Endometrium (tissue), 2 donors: ENCODE results near the gene GAS2L2.
"Not testable (repeated sequence)": the region's sequence is repeated elsewhere in the genome, so short reads cannot be mapped to it uniquely, and the experiment has no call there.

Experiments used
- FAIRE-seq: peaks from 2 replicates; lab custom pipeline; 2012; peaks lifted over from hg19 to GRCh38; lab: Jason Lieb, UNC
- donor health status: control.
- donor health status: control.

The GAS2L2 gene

DNA sequence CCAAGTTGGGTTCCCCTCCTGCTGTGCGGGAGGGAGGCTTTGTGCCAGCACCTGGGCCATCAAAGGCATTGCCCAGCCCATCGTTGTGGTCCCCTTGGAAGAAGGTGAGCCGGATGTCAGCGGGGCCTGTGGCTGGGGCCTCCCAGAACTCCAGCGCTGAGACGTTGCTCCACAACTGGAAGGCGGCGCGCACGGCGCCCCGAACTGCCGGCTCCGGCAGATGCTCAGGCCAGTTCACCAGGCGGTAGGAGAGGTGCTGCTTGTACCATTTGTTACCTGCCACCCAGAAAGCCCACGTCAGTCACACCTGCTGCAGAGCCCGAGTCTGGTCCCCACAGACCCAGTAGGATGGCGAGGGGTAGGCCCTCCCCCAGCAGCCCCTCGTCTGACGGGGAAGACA lies 20.1 kb upstream of the GAS2L2 start:
- FAIRE-seq, result no peak

DNA sequence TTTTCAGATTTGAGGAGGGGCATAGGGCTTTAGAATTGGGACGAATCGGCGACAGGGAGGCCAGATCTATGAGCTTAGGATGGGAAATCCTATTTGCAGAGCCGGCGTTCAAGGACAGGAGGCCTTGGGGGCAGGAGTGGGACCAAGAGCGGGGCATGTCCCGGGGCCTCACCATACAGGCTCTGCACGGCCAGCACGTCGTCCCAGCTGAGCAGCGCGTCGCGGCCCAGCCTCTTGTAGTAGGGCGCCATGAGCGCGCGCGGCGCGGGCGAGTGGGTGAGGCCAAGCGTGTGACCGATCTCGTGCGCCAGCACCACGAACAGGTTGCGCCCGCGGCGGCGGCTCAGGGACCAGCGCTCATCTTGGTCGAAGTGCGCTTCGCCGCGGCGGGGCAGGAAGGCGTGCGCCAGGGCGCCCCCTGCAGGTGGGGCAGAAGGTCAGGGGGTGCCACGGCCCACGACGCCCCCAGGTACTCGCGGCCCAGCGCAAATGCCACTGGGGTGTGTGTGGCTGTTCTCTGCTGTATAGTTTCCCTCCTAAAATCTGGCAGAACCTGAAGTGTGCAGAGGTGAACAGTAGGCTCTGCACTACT lies 17.0 kb upstream of the GAS2L2 start:
- FAIRE-seq, result no peak

DNA sequence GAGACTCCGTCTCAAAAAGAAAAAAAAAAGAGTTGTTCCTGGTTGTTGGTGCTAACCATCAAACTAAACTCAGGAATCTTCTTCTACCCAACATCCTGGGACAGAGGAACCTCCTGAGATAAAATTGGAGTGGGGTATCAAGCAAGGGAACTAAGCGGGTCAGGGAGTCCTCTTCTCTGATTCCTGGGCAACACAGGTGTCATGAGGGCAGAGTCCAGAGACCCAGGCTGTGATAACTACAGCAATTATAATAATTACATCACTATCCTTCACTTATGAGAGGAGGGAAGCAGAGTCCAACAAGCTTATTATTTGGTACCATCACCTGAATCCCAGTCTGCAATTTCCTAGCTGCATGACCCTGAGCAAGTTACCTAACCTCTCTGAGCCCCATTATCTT lies 15.8 kb upstream of the GAS2L2 start:
- FAIRE-seq, result no peak

DNA sequence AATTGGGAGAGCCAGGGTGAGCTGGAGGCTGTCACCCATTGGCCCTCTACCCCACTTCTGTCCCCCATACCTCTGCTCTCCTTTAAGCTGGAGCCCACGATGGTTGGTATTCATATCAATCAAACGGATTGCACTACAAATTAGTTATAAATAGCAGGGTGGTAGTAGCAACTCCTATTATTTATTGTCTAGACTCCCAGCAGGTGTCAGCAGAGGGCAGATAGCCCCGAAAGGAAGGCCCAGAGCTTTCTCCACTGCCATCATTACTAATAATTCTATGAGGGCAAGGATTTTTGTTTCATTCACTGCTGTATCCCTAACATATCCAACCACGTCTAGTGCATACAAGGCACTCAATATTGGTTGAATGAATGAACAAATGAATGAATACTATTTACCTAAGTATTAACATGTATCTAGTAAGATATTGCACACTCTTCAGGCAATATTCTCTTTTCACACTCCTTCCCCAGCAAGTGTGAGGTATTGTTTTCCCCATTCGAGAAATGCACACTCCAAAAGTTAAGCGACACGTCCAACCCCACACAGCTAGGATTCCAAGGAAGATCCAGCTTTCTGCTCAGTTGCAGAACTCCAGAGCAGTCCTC lies 14.0 kb upstream of the GAS2L2 start:
- no peak for FAIRE-seq

DNA sequence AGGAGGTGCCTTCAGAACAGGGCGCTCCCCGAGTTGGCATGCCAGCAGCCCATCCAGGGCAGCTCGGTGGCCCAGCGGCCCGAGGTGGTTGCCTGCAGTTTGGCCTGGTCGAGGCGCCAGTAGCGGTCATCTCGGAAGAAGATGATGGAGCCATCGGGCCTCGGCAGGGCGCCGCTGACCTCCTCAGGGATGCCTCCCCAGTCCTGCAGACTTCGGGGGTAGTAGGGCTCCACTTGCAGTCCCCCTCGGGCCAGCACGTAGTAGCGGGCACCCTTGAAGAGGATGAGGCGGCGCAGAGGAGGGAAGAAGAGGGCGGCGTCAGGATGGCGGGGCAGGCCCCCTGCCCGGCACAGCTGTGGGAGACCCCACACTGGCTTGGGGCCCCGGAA lies 13.4 kb upstream of the GAS2L2 start:
- FAIRE-seq, result no peak

DNA sequence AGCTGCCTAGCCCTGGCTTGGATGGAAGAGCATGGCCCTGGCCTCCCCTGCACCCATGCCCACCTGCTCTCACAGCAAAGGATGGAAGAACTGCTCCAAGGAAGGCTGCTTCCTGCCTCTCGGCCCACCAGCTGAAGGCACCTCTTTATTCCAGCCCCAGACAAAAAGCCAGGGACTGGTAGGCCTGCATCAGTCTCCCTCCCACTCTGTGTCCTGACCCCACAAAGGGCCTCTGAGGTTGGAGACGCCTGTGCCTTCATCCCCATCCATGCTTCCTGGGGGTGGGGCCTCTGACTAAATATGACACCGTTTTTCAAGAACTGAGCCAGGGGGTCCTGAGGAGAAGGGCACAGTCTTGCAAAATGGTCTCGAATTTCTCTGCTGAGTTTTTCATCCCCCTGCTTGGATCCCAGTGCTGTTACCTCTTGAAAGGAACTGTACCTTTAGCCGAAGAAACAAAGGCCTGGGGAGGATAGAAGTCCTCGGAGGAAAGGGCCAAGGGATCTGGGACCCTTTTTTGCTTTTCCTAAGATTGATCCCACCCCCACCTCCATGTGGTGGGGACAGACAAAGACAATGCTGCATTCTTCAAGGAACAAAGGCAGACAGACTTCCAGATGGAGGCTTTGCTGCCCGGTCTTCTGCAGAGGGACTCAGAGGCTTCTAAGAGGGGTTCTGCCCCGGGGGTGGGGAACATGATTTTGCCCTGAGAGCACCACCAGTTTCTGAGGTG lies 12.9 kb upstream of the GAS2L2 start:
- no peak for FAIRE-seq

DNA sequence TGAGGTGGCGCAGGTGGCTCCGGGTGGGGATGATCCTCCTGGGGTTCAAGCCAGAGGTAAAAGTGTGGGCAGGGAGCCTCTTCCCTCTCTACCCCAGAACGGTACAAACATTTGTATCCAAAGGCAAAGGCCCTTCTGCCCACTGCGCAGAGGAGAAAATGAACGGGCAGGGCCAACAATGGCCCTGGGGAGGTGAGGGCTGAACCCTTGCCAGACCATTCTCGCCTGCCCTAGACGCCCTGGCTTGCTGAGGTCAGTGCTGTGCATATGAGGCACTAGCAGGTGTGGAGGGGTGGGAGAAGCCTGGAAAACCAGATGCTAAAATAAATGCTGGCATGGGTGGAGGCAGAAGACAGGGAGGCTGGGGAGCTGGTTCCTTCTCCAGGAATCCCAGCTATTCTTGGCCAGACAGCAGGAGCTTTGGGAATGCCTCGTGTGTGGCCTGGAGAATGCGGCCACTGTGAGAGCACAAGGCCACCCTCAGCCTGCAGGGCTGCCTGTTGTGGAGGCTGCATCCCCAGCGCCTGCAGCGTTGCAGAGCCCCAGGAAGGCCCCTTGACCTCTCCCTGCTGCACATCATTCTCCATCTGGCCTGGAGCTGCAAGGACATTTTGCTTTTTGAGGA lies 12.2 kb upstream of the GAS2L2 start:
- FAIRE-seq, result no peak

DNA sequence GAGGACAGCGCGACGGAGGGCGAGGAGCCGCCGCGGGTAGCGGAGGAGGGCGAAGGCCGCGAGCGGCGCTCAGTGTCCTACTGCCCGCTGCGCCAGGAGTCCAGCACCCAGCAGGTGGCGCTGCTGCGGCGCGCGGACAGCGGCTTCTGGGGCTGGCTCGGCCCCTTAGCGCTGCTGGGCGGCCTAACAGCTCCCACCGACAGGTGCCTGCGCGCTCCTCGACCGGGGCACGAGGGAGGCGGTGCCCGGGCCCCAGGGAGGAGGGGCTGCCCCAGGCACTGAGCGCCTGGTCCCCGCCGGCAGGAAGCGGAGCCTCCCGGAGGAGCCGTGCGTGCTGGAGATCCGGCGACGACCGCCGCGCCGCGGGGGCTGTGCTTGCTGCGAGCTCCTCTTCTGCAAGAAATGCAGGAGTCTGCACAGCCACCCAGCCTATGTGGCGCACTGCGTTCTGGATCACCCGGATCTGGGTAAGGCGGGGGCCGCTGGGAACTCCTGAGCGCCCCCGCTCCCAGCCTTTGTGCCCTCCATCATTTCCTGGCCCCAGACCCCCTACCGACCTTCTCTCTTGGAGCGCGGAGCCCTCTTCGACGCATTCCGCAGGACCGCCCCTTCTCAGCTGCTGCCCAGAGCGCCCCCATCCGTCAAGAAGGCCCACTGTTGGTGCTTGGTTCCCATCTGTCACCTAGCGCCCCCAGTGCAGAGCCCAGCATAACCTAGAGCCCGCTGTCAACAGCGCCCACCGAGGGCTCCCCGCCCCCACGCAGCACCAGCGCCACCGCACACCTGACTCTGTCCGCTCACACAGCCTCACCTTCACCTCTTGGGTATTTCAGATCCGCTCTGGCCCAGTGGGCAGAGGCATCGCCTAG lies 11.3 kb upstream of the GAS2L2 start:
- no peak for FAIRE-seq

DNA sequence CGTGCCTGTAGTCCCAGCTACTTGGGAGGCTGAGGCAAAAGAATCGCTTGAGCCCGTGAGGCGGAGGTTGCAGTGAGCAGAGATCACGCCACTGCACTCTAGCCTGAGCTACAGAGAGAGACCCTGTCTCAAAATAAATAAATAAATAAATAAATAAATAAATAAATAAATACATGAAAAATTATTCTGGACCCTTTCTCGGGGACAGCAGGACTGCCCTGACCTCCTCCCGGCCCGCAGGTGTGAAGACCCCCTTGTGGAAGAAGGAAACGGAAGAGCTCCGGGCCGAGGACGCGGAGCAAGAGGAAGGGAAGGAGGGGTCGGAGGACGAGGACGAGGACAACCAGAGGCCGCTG lies 10.7 kb upstream of the GAS2L2 start:
- no peak for FAIRE-seq

DNA sequence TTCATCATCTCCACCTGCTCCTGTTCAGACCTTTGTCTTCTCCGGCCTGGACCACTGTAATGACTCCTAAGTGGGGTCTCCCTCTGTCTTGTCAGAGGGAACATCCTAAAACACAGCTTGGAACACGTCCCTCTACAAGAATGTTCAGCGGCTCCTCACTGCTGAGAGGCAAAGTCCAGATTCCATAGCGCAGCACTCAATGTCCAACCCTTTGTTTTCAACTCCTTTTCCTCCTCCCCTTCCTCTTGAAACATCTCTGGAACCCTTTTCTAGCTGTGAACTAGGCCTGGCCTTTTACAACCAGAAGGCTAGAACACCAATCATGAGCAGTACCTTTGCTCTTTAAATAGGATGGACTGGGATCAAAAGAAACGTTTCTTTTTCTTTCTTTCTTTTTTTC lies 8.6 kb upstream of the GAS2L2 start:
- FAIRE-seq, result no peak

DNA sequence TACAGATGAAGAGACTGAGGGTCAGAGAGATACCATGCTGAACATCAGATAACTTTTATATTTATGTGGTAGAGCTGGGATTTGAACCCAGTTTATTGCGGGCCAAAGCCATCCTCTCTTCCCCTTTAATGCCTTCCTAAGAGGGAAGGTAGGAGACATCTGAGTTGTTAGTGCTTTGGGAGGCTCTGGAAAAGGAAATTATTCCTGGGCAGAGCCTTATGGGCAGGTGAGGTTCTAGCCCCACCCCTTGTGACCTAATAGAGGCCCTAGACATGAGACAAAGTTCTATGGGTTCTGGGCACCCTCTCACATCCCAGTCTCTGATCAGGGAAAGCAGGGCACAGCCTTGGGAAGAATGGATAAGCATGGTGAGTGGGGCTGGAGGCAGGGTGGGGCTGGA lies 7.5 kb upstream of the GAS2L2 start, which contains the start of gene C17orf50:
TSS of gene C17orf50 (plus strand) at position 301 of the 400 bp plus-strand sequence. CDS start at position 356, 55 bp downstream.
- no peak for FAIRE-seq

DNA sequence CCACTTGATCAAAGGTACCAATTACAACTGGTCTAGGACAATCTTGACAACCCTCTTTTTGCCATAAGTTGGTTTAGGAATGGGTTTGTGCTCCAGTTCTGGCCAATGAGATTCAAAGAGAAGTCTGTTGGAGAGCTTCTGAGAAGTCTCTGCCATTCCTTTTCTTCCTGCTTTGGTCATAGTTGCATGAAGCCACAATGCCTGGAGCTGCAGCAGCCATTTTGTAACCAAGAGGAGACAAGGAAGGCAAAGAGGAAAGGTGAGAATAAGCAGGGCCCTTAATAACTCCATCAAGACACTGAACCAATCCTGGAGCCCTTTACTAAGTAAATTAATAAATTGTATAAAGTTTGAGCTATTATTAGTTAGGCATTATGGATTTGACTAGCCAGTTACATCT lies 4.2 kb upstream of the GAS2L2 start:
- no peak for FAIRE-seq

DNA sequence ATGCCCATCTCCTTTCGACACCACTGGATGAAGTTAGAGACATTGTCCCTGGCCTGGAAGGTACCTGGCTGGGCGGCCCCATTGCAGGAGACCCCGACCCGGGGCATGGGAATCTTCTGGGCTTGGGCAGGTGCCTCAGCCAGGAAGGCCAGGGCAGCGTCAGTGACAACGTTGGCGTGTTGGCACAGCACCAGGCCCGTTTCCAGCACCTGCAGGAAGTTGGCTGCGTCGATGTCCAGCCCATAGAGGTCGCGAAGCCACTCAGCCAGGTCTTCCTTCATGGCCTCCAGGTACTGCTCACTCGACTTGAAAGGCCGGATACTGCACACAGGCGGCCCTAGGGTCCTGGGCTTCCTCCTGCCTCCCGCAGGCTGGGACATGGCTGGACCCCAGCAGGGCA lies 568 bp downstream of the GAS2L2 start:
- no peak for FAIRE-seq

DNA sequence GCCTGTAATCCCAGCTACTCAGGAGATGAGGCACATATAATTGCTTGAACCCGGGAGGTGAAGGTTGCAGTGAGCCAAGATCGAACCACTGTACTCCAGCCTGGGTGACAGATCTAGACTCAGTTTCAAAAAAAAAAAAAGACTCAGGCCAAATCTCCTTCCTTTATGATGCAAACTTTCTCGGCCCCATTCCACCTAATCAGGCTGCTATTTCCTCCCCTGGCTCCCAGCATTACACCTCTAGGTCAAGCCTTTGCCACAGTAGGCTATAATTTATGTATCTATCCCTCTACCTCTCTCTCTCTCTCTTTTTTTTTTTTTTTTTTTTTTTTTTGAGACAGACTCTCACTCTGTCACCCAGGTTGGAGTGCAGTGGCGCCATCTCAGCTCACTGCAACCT lies 1.5 kb downstream of the GAS2L2 start:
- not testable (repeated sequence) for FAIRE-seq

DNA sequence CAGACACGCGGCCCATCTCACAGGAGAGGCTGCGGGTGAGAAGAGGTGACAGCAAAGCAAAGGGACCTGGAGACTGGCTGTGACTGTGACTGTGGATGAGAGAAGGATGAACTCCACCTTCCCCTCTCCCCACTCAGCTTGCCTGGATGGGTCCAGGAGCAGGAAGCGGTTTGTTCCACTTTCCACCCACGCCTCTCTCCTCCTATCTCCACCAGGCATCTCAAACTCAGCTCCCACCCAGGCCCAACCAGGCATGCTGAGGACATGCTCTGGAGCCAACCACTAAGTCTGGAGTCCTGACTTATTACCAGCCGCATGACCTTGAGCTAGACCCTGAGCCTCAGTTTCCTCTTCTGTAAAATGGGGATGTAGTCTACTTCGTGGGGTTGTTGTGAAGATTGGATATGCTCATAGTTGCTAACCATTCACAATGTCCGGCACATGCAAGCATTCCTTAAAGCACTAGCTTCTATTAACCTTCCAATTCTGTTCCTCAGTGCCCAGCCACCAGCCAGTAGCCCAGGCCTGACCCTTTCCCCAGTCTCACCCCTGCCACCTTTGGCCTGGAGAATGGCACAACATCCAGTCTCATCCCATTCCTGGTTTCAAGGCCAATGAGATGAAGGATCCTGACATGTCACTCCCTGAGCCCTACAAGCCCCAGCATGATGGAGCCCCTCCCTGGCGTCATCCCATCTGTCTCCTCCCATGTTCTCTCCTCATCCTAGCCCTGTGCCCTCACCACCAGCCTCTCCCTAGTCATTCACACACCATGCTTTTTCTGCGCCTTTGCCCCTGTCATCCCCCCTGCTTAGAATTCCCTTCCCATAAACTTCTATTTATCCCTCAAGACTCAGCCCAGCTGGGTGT lies 2.3 kb downstream of the GAS2L2 start:
- no peak for FAIRE-seq

DNA sequence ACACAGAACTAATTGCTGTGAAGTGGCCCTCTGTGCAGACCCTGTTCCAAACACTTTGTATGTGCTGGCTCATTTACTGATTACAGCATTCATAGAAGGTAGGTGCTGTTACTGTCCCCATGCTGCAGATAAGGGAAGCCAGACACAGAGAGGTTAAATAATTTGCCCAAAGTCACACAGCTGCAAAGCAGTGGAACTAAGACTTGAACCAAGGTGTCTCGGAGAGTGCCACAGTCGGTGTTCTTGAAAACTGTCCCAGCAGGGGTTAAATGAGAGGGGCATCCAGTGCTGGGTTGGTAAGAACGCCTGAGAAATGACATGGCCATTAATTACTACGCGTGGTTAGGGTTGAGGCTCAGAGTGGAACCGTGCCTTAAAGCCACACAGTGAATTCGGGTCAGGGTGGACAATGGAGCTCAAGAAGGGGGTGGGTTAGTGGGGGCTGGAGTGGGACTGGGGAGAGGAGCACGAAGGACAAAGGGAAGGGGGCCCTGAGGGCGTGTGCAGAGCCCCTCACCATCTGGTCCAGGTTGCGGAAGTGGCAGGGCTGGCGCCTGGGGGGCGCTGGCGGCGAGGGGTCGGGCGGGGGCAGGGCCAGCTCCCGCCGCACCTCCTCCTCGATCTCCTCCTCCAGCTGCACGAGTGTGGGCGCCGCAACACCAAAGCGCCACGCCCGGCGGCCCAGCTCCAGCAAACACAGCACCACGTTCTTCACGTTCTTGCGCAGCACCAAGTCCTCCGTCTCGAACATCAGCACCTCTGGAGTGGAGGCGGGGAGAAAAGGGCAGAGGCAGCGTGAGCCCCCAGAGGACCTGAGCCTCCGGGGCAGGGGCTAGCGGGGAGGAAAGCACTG lies 3.3 kb downstream of the GAS2L2 start:
- FAIRE-seq, result no peak

DNA sequence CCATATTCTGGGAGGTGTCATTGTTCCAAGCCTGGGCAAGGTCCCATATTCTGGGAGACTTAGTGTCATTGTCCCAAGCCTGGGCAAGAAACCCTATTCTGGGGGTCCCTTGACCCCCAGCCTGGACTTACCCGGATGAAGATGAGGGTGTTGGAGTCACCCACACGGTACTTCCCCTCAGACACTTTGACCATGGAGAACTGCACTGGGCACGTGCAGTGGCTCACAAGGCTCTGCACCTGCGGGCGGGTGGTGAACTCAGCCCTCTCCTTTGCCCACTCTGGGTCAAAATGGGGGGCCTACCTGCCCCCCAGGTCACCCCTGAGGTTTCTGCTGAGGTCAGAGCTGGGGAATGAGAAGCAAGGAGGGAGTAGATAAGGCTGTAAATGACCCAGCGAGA lies 4.1 kb downstream of the GAS2L2 start:
- FAIRE-seq, result no peak

DNA sequence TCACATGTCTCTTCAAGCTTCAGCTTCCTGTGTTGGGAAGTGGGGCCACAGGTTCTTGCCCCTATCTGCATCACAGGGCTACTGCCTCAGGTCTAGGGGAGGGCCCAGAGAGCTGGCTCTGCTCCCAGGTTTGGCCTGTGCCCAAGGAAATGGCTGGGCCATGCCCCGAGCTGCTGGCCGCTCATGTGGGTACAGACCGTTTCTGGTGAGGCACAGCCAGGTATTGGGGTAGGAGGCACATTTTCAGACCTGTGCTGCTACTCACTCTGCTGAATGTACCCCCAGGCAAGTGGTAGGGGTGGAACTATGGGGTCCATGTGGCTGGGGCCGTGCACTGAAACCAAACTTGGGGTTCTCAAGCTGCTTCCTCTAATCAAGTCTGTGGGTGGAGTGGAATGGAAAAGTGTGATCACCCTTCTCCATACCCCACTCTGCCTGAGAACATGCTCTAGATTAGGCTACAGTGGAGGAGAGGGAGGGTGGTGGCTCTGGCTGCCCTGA lies 4.6 kb downstream of the GAS2L2 start:
- no peak for FAIRE-seq

DNA sequence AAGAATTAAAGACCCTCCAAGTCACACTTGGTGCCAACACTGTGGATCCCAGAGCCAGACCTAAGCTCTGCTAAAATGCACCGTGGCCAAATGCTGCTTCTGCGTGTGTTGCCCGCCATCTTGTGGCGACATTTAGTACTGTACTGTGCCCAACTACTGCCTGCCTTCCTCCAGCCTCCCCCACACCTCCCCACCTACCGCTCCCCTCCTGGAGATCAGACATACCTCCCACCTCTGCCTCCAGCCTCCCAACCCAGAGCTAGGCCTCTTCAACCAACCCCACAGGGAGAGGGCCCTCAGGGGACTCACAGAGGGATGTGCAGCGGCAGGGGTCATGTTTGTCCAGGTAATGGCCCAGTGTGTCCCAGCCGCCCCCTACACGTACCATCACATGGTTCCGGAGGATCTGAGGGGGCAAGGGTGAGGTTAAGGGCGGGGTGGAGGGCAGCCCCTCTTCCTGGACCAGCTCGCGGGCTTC lies 5.5 kb downstream of the GAS2L2 start:
- FAIRE-seq, result no peak

DNA sequence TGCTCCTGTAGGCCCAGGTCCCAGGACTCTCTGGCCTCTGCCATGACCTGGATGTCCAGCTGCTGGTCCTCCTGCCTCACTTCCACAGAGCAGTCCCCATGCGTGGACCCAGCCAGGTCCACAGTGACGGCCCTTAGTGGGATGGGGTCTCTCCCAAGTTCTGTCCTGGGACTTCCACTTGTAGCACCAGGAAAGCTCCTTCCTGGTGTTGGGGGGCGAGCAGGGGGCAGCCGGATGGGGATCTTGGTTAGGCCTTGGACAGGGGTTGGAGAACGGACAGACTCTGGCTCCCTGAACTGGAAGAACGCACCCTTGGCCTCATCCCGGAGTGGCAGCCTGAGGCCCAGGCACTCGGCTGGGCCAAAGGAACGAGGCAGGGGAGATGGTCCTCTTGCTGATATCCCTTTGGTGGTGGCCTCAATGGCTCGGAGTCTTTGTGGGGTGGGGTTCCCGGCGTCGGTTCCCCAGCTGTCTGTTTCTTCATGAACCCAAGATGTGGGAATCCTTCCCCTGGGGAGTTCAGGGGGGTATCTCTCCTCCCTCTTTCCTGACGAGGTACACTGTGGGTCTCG lies 7.2 kb downstream of the GAS2L2 start:
- no peak for FAIRE-seq
